DMS 273 (cell line): ENCODE measurements around the gene CYP3A4.
"Not testable (repeated sequence)": the region's sequence is repeated elsewhere in the genome, so short reads cannot be mapped to it uniquely, and the experiment has no call there.

Experiments
- DNase-seq: peaks from one replicate; lab custom pipeline; 2025; ENCODE audit not compliant: unreplicated experiment; lab: John Stamatoyannopoulos, UW

Gene CYP3A4

GRCh38 chr7:99793443-99793842 lies 9.5 kb upstream of the CYP3A4 start:
- DNase-seq = peak; percentile 9

GRCh38 chr7:99792967-99793366 lies 9.0 kb upstream of the CYP3A4 start:
- DNase-seq = peak; percentile 61

- DNase-seq = no peak
Measured at GRCh38 chr7:99791667-99792369, 7.8 kb upstream of the CYP3A4 start.

GRCh38 chr7:99791021-99791420 lies 7.0 kb upstream of the CYP3A4 start:
- DNase-seq = no peak

- DNase-seq = no peak
Measured at GRCh38 chr7:99790407-99790806, 6.4 kb upstream of the CYP3A4 start.

GRCh38 chr7:99789441-99790070 lies 5.6 kb upstream of the CYP3A4 start:
- no peak for DNase-seq

- DNase-seq = no peak
Measured at GRCh38 chr7:99788554-99788953, 4.6 kb upstream of the CYP3A4 start.

- no peak for DNase-seq
Measured at GRCh38 chr7:99786726-99787335, 2.8 kb upstream of the CYP3A4 start.

GRCh38 chr7:99785654-99786053 lies 1.7 kb upstream of the CYP3A4 start:
- DNase-seq = not testable (repeated sequence)

GRCh38 chr7:99782012-99782953 lies 1.7 kb downstream of the CYP3A4 start:
- DNase-seq = no peak

- DNase-seq = no peak
Measured at GRCh38 chr7:99780588-99780987, 3.4 kb downstream of the CYP3A4 start.

- DNase-seq = no peak
Measured at GRCh38 chr7:99779949-99780348, 4.0 kb downstream of the CYP3A4 start.

- DNase-seq = no peak
Measured at GRCh38 chr7:99778880-99779279, 5.1 kb downstream of the CYP3A4 start.

- not testable (repeated sequence) for DNase-seq
Measured at GRCh38 chr7:99773395-99773794, 10.6 kb downstream of the CYP3A4 start.

- DNase-seq = no peak
Measured at GRCh38 chr7:99772565-99772964, 11.4 kb downstream of the CYP3A4 start.

GRCh38 chr7:99769494-99769893 lies 14.5 kb downstream of the CYP3A4 start:
- not testable (repeated sequence) for DNase-seq

GRCh38 chr7:99768471-99768870 lies 15.5 kb downstream of the CYP3A4 start:
- DNase-seq = no peak

- DNase-seq = no peak
Measured at GRCh38 chr7:99767662-99768061, 16.3 kb downstream of the CYP3A4 start.

GRCh38 chr7:99766484-99767099 lies 17.4 kb downstream of the CYP3A4 start:
- no peak for DNase-seq

GRCh38 chr7:99764478-99764877 lies 19.5 kb downstream of the CYP3A4 start:
- DNase-seq = no peak
